A673 (cell line): ENCODE results near the gene PARP9.

Experiments
- CTCF ChIP-seq: fragments of 300-800, 200-600 bp; sonication (generic); conservative IDR thresholded peaks from 2 replicates; pipeline ENCODE4 v1.5.1; 2017; ENCODE audit warnings: low read depth, mild to moderate bottlenecking, antibody characterized with exemption, low read length, moderate library complexity, mixed read lengths
- EZH2 ChIP-seq: fragments of 200-600 bp; sonication (generic); IDR thresholded peaks from 2 replicates; pipeline ENCODE4 v1.6.1; 2017; ENCODE audit warnings: borderline replicate concordance, low read depth, mild to moderate bottlenecking, mixed read lengths, antibody characterized with exemption, low read length; ENCODE audit not compliant: poor library complexity, severe bottlenecking

- no peak for TF ChIP-seq CTCF
- no peak for TF ChIP-seq EZH2
Measured at GRCh38 chr3:122580470-122580869, 16.4 kb upstream of the PARP9 start.
